ENCODE results near the gene PITRM1.
"Not testable (repeated sequence)": the region's sequence is repeated elsewhere in the genome, so short reads cannot be mapped to it uniquely, and the experiment has no call there.

PITRM1 gene

GRCh38 chr10:3199488-3199887 is 26.9 kb upstream of the PITRM1 start:
- no peak for DNase-seq (ENCODE audit: low read depth in 3 of 3)

- no peak for DNase-seq (ENCODE audit: low read depth in 3 of 3)
These were observed 26.3 kb upstream of the PITRM1 start for GRCh38 chr10:3198900-3199299.

GRCh38 chr10:3197348-3198003 is 24.9 kb upstream of the PITRM1 start:
- peak; percentile 69 to 79 (median 72) for DNase-seq (ENCODE audit: low read depth in 3 of 3)

- no peak for DNase-seq (ENCODE audit: low read depth in 3 of 3)
These were observed 24.4 kb upstream of the PITRM1 start for GRCh38 chr10:3196958-3197347.

GRCh38 chr10:3196482-3196881 is 23.9 kb upstream of the PITRM1 start:
- DNase-seq (ENCODE audit: low read depth in 3 of 3), result no peak

- DNase-seq (ENCODE audit: low read depth in 3 of 3), result no peak
These were observed 23.1 kb upstream of the PITRM1 start for GRCh38 chr10:3195726-3196125.

GRCh38 chr10:3195286-3195685 is 22.7 kb upstream of the PITRM1 start:
- no peak for DNase-seq (ENCODE audit: low read depth in 3 of 3)

- DNase-seq (ENCODE audit: low read depth in 3 of 3), result no peak
These were observed 22.3 kb upstream of the PITRM1 start for GRCh38 chr10:3194871-3195270.

GRCh38 chr10:3193751-3194150 is 21.2 kb upstream of the PITRM1 start:
- no peak for DNase-seq (ENCODE audit: low read depth in 3 of 3)

- DNase-seq (ENCODE audit: low read depth in 3 of 3), result peak in 1 of 3 donors; percentile 24
These were observed 20.5 kb upstream of the PITRM1 start for GRCh38 chr10:3192856-3193635.

GRCh38 chr10:3190817-3191216 is 18.2 kb upstream of the PITRM1 start:
- no peak for DNase-seq (ENCODE audit: low read depth in 3 of 3)

GRCh38 chr10:3187229-3187628 is 14.6 kb upstream of the PITRM1 start:
- DNase-seq (ENCODE audit: low read depth in 3 of 3), result not testable (repeated sequence)

- DNase-seq (ENCODE audit: low read depth in 3 of 3), result peak; percentile 18 to 55 (median 27)
These were observed 13.8 kb upstream of the PITRM1 start for GRCh38 chr10:3186368-3186767.

GRCh38 chr10:3185386-3185785 is 12.8 kb upstream of the PITRM1 start:
- DNase-seq (ENCODE audit: low read depth in 3 of 3), result no peak

GRCh38 chr10:3180355-3181025 is 7.9 kb upstream of the PITRM1 start:
- no peak for DNase-seq (ENCODE audit: low read depth in 3 of 3)

GRCh38 chr10:3179174-3179573 is 6.6 kb upstream of the PITRM1 start:
- no peak for DNase-seq (ENCODE audit: low read depth in 3 of 3)

- no peak for DNase-seq (ENCODE audit: low read depth in 3 of 3)
These were observed 5.5 kb upstream of the PITRM1 start for GRCh38 chr10:3178042-3178441.

GRCh38 chr10:3173171-3173878 is 743 bp upstream of the PITRM1 start:
- peak in 2 of 3 donors; percentile 71 to 75 for DNase-seq (ENCODE audit: low read depth in 3 of 3)

GRCh38 chr10:3172081-3172445 is 519 bp downstream of the PITRM1 start:
- peak in 1 of 3 donors; percentile 19 for DNase-seq (ENCODE audit: low read depth in 3 of 3)

GRCh38 chr10:3171488-3171887 is 1.1 kb downstream of the PITRM1 start:
- not testable (repeated sequence) for DNase-seq (ENCODE audit: low read depth in 3 of 3)

GRCh38 chr10:3169673-3170072 is 2.9 kb downstream of the PITRM1 start:
- DNase-seq (ENCODE audit: low read depth in 3 of 3), result no peak

GRCh38 chr10:3169271-3169670 is 3.3 kb downstream of the PITRM1 start:
- no peak for DNase-seq (ENCODE audit: low read depth in 3 of 3)
